Caco-2 (cell line): ENCODE results near the gene ASAP2. TPM values are rescaled to one million over a fixed set of nuclear protein-coding genes. Genes with fewer than 3 reads are reported as not detected.

Experiments used
- BruUV-seq: library from RNA; stranded (reverse); fragments of 400-500 nt; replicated peaks from 2 replicates; lab custom pipeline; 2021; lab: Mats Ljungman, UMichigan
- CTCF ChIA-PET: fragments of 300-600 bp; sonication (Branson Sonifier 250); formaldehyde crosslinking; loops from one replicate; lab custom pipeline; 2022; ENCODE audit warnings: antibody characterized with exemption; lab: Charles Lee
- POLR2A ChIA-PET: fragments of 300-600 bp; sonication (Branson Sonifier 250); formaldehyde crosslinking; loops from one replicate; lab custom pipeline; 2022; ENCODE audit warnings: antibody characterized with exemption; lab: Charles Lee
- DNase-seq, 2 experiments: peaks; one replicate each; pipeline versions ENCODE4 v3.0.0 to v3.0.0-alpha.2; 2020 to 2022
- H3K27me3 ChIP-seq: replicated peaks from 2 replicates; pipeline ENCODE4 v1.6.0; 2011; ENCODE audit warnings: low read length; ENCODE audit not compliant: control insufficient read depth, insufficient read depth
- H3K36me3 ChIP-seq: 2 replicates; pipeline ENCODE4 v1.5.1; 2011; ENCODE audit warnings: low read length; ENCODE audit not compliant: control insufficient read depth, insufficient read depth
- H3K4me1 ChIP-seq: fragments of 250-450 bp; sonication (Bioruptor Pico); 2 replicates; pipeline ENCODE4 v1.5.1; 2020; ENCODE audit warnings: mild to moderate bottlenecking
- H3K4me3 ChIP-seq: 2 replicates; pipeline ENCODE4 v1.5.1; 2011; ENCODE audit warnings: low read depth, mild to moderate bottlenecking, control low read depth, low read length
- H3K9me3 ChIP-seq: fragments of 250-450 bp; sonication (Bioruptor Pico); 2 replicates; pipeline ENCODE4 v1.5.1; 2020; ENCODE audit warnings: mild to moderate bottlenecking, moderate library complexity
- H3K27ac Mint-ChIP-seq: one replicate; pipeline ENCODE4 v1.8.0; 2022; ENCODE audit warnings: mixed read lengths; ENCODE audit not compliant: unreplicated experiment
- H3K27me3 Mint-ChIP-seq: one replicate; pipeline ENCODE4 v1.8.0; 2022; ENCODE audit warnings: mixed read lengths; ENCODE audit not compliant: insufficient read depth, unreplicated experiment
- H3K36me3 Mint-ChIP-seq: one replicate; pipeline ENCODE4 v1.8.0; 2022; ENCODE audit warnings: mild to moderate bottlenecking, mixed read lengths; ENCODE audit not compliant: insufficient read depth, unreplicated experiment
- H3K4me1 Mint-ChIP-seq: one replicate; pipeline ENCODE4 v1.8.0; 2022; ENCODE audit warnings: low read depth, mixed read lengths; ENCODE audit not compliant: unreplicated experiment
- H3K4me3 Mint-ChIP-seq: one replicate; pipeline ENCODE4 v1.8.0; 2022; ENCODE audit warnings: mild to moderate bottlenecking, moderate library complexity, mixed read lengths; ENCODE audit not compliant: unreplicated experiment
- H3K9me3 Mint-ChIP-seq: one replicate; pipeline ENCODE4 v1.8.0; 2022; ENCODE audit warnings: mixed read lengths; ENCODE audit not compliant: unreplicated experiment
- intact Hi-C: fragments of 100-400 bp; cut with micrococcal nuclease; formaldehyde crosslinking; loops from one replicate; pipeline ENCODE4 v1.10.0; 2022; ENCODE audit not compliant: unreplicated experiment
- total RNA-seq: library from RNA; stranded (reverse); gene quantifications from 2 replicates; pipeline ENCODE4 v1.2.3, GENCODE V29; 2022
- TF ChIP-seq, protein P1 (sequence below), 2 experiments: fragments of 200-600 bp in 1 of 2; IDR thresholded peaks; 1 replicate in 1 of 2; 2 replicates in 1 of 2; pipeline versions ENCODE4 v1.5.1 to v1.8.0; 2011 to 2022; ENCODE audit warnings: antibody characterized with exemption in 1 of 2, control low read depth in 1 of 2, inconsistent platforms in 1 of 2, low read depth in 1 of 2, low read length in 1 of 2, mild to moderate bottlenecking in 1 of 2, moderate library complexity in 1 of 2; ENCODE audit not compliant: insufficient read depth in 1 of 2, severe bottlenecking in 1 of 2, unreplicated experiment in 1 of 2

ASAP2 gene
- total RNA-seq, 1 experiment from 2014 or later: 25.6 TPM

DNA sequence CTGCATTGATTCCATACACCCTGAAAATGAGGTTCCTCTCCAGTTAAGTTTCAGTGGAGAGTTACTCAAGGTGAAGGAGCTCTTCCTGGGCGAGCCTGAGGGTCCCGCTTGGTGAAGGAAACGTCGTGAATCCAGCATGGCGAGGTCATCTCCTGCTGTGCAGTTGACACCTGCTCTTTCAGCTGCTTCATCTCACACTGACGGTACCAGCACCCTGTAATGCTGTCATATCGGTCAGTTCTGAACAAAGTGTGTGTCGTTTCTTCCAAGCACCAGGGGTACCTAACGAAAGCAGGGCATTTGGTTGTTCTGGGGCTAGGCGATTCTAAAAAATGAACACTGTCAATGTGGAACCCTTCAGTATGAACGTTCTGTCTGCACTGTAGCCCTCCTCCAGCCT is 164.1 kb downstream of the ASAP2 start:
- Mint-ChIP-seq H3K36me3 (peaks cover 35% of the 10 kb centered on the region), H3K4me3 (no peak overlapping the region), H3K27me3 (no peaks in the 10 kb centered on the region), H3K4me1 (peaks cover 11% of the 10 kb centered on the region), H3K9me3 (no peaks in the 10 kb centered on the region), H3K27ac (no peak overlapping the region)
- BruUV-seq: no TSS peak
- intact Hi-C loops: loop anchor here (1.0 kb wide), 1 partner anchor 228 kb away; no protein-coding TSS in a partner anchor
- Histone ChIP-seq H3K36me3 (peaks cover 5% of the 10 kb centered on the region), H3K4me1 (peaks cover 7% of the 10 kb centered on the region; the same call in 1 of the 2 replicates), H3K4me3 (no peak overlapping the region), H3K27me3 (no peaks in the 10 kb centered on the region), H3K9me3 (no peaks in the 10 kb centered on the region)
- POLR2A ChIA-PET: no interaction called here
- TF ChIP-seq, protein P1, sequence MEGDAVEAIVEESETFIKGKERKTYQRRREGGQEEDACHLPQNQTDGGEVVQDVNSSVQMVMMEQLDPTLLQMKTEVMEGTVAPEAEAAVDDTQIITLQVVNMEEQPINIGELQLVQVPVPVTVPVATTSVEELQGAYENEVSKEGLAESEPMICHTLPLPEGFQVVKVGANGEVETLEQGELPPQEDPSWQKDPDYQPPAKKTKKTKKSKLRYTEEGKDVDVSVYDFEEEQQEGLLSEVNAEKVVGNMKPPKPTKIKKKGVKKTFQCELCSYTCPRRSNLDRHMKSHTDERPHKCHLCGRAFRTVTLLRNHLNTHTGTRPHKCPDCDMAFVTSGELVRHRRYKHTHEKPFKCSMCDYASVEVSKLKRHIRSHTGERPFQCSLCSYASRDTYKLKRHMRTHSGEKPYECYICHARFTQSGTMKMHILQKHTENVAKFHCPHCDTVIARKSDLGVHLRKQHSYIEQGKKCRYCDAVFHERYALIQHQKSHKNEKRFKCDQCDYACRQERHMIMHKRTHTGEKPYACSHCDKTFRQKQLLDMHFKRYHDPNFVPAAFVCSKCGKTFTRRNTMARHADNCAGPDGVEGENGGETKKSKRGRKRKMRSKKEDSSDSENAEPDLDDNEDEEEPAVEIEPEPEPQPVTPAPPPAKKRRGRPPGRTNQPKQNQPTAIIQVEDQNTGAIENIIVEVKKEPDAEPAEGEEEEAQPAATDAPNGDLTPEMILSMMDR (IDR thresholded peaks at IDR 0.05; ENCODE audit: insufficient read depth in 1 of 2, low read depth in 1 of 2, low read length in 1 of 2, severe bottlenecking in 1 of 2, unreplicated experiment in 1 of 2): no peak
- CTCF ChIA-PET: interaction anchor here (0.5 to 1.1 kb wide), 4 partner anchors 10 to 231 kb away, joined by 3 to 11 read pairs (median 5); no protein-coding TSS in a partner anchor
- DNase-seq: no peak

DNA sequence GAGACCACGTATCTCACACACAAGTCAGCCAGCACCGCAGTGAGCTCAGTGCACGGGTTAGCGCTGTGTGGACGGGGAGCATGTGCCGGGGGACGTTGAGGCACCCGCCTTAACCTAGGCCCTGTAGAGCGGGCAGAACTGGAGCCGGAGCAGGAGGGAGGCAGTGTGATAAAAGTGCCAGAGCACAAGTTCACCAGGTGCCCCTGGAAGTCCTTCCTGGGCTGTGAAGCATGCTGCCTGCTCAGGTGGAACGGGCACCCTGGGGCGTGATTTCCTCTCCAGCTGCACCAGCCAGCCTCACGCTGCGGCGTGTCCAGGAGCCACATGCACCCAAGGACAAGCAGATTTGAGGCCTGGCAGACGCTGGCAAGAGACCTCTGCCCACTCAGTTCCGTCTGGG is 166.4 kb downstream of the ASAP2 start:
- Histone ChIP-seq H3K9me3 (no peaks in the 10 kb centered on the region), H3K4me3 (no peak overlapping the region), H3K4me1 (peaks cover 7% of the 10 kb centered on the region; the same call in 1 of the 2 replicates), H3K27me3 (no peaks in the 10 kb centered on the region), H3K36me3 (peaks cover 3% of the 10 kb centered on the region; the same call in 1 of the 2 replicates)
- no peak for DNase-seq
- Mint-ChIP-seq H3K27me3 (no peaks in the 10 kb centered on the region), H3K4me1 (peaks cover 11% of the 10 kb centered on the region), H3K36me3 (peaks cover 40% of the 10 kb centered on the region), H3K27ac (no peak overlapping the region), H3K9me3 (no peaks in the 10 kb centered on the region), H3K4me3 (no peak overlapping the region)
- CTCF ChIA-PET: no interaction called here
- TF ChIP-seq, protein P1 (IDR thresholded peaks at IDR 0.05; ENCODE audit: insufficient read depth in 1 of 2, low read depth in 1 of 2, low read length in 1 of 2, severe bottlenecking in 1 of 2, unreplicated experiment in 1 of 2): no peak
- no TSS peak for BruUV-seq
- intact Hi-C loops: no loop called here
- POLR2A ChIA-PET: no interaction called here

DNA sequence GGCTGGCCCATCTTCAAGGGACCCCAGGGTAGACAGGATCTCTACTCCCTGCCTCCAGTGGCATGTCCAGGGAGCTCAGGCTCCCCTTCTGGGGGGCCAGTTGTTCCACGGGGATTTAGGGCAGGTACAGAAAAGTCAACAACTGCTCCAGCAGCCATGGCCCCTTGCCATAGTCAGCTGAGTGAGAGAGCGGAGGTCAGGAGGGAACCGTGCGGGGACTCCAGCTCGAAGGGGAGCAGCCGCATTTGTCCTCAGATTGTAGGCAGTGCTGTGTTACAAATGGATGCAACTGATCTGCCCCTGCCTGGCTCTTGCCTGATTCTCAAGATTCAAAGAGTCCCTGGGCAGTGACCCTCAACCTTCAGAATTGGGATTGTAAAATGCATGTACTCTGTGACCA is 166.9 kb downstream of the ASAP2 start:
- CTCF ChIA-PET: no interaction called here
- Mint-ChIP-seq H3K9me3 (no peaks in the 10 kb centered on the region), H3K4me1 (peaks cover 11% of the 10 kb centered on the region), H3K36me3 (peaks cover 36% of the 10 kb centered on the region), H3K27me3 (no peaks in the 10 kb centered on the region), H3K27ac (no peak overlapping the region), H3K4me3 (no peak overlapping the region)
- DNase-seq: no peak
- Histone ChIP-seq H3K4me1 (peaks cover 7% of the 10 kb centered on the region; the same call in 1 of the 2 replicates), H3K9me3 (no peaks in the 10 kb centered on the region), H3K4me3 (no peak overlapping the region), H3K27me3 (no peaks in the 10 kb centered on the region), H3K36me3 (peaks cover 3% of the 10 kb centered on the region; the same call in 1 of the 2 replicates)
- TF ChIP-seq, protein P1 (IDR thresholded peaks at IDR 0.05; ENCODE audit: insufficient read depth in 1 of 2, low read depth in 1 of 2, low read length in 1 of 2, severe bottlenecking in 1 of 2, unreplicated experiment in 1 of 2): no peak
- BruUV-seq: no TSS peak
- POLR2A ChIA-PET: no interaction called here
- intact Hi-C loops: no loop called here
